HepG2 (cell line): ENCODE measurements around the gene IPO5.

Experiments used
- HINFP ChIP-seq: sonication (generic); formaldehyde crosslinking; IDR thresholded peaks from 2 replicates; pipeline ENCODE4 v1.4.0; 2020; ENCODE audit warnings: low read depth, mild to moderate bottlenecking, missing genetic modification reagents
- POLR2A ChIP-seq, 2 experiments: IDR thresholded peaks; 2 replicates each; pipeline ENCODE4 v1.6.1; 2011; ENCODE audit warnings: low read depth in 2 of 2, low read length in 2 of 2, mild to moderate bottlenecking in 1 of 2, moderate library complexity in 1 of 2; ENCODE audit not compliant: insufficient read depth in 1 of 2
- REST ChIP-seq, 2 experiments: IDR thresholded peaks; 2 replicates each; pipeline ENCODE4 v1.6.1; 2011 to 2012; ENCODE audit warnings: low read length in 2 of 2, borderline replicate concordance in 1 of 2, low read depth in 1 of 2, mild to moderate bottlenecking in 1 of 2, moderate library complexity in 1 of 2
- TCF7 ChIP-seq: sonication (generic); IDR thresholded peaks from 2 replicates; pipeline ENCODE4 v1.6.1; 2016; ENCODE audit warnings: antibody characterized with exemption, low read depth
- TF ChIP-seq, protein P1 (sequence below): sonication (generic); formaldehyde crosslinking; IDR thresholded peaks from 2 replicates; pipeline ENCODE4 v1.5.0; 2020; ENCODE audit warnings: mild to moderate bottlenecking, missing genetic modification reagents, moderate library complexity
- TF ChIP-seq, protein P2 (sequence below): IDR thresholded peaks from 2 replicates; pipeline ENCODE4 v1.6.1; 2012; ENCODE audit warnings: inconsistent platforms

GRCh38 chr13:98014766-98015165 lies 61.3 kb downstream of the IPO5 start:
- TF ChIP-seq REST (IDR thresholded peaks at IDR 0.05; ENCODE audit: borderline replicate concordance in 1 of 2, low read depth in 1 of 2, low read length in 2 of 2) (no peak), POLR2A (IDR thresholded peaks at IDR 0.05; ENCODE audit: insufficient read depth in 1 of 2, low read depth in 2 of 2, low read length in 2 of 2) (no peak), HINFP (no peak), TCF7 (no peak)
- TF ChIP-seq, protein P1, sequence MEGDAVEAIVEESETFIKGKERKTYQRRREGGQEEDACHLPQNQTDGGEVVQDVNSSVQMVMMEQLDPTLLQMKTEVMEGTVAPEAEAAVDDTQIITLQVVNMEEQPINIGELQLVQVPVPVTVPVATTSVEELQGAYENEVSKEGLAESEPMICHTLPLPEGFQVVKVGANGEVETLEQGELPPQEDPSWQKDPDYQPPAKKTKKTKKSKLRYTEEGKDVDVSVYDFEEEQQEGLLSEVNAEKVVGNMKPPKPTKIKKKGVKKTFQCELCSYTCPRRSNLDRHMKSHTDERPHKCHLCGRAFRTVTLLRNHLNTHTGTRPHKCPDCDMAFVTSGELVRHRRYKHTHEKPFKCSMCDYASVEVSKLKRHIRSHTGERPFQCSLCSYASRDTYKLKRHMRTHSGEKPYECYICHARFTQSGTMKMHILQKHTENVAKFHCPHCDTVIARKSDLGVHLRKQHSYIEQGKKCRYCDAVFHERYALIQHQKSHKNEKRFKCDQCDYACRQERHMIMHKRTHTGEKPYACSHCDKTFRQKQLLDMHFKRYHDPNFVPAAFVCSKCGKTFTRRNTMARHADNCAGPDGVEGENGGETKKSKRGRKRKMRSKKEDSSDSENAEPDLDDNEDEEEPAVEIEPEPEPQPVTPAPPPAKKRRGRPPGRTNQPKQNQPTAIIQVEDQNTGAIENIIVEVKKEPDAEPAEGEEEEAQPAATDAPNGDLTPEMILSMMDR: no peak
- TF ChIP-seq, protein P2, sequence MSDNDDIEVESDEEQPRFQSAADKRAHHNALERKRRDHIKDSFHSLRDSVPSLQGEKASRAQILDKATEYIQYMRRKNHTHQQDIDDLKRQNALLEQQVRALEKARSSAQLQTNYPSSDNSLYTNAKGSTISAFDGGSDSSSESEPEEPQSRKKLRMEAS: no peak
